Gastrocnemius medialis (tissue), 4 donors: ENCODE measurements around the gene UNC5B. TPM values are rescaled to one million over a fixed set of nuclear protein-coding genes. Genes with fewer than 3 reads are reported as not detected.
"Not testable (repeated sequence)": the region's sequence is repeated elsewhere in the genome, so short reads cannot be mapped to it uniquely, and the experiment has no call there.

Source experiments
- ATAC-seq, 2 donors: fragments of 150-250 bp; one replicate each; pipeline ENCODE4 v1.9.1; 2016
- DNase-seq, 2 donors: peaks; one replicate each; pipeline ENCODE4 v3.0.0-alpha.2; 2019
- H3K27ac ChIP-seq, 4 donors: fragments of 200-600 bp; sonication (generic); 1 replicate in 1 of 4; 2 replicates in 3 of 4; pipeline ENCODE4 v1.5.1; 2016 to 2018; ENCODE audit warnings: mild to moderate bottlenecking in 2 of 4, moderate library complexity in 1 of 4
- H3K27me3 ChIP-seq, 3 donors: fragments of 200-600 bp; sonication (generic) in 2 of 3; 1 replicate in 1 of 3; 2 replicates in 2 of 3; pipeline versions ENCODE4 v1.5.1 to v1.6.0; 2016 to 2019; ENCODE audit warnings: mild to moderate bottlenecking in 1 of 3, moderate library complexity in 1 of 3
- H3K36me3 ChIP-seq, 2 donors: fragments of 200-600 bp; sonication (generic) in 1 of 2; one replicate each; pipeline ENCODE4 v1.5.1; 2017 to 2018
- H3K4me1 ChIP-seq, 2 donors: fragments of 200-600 bp; sonication (generic) in 1 of 2; one replicate each; pipeline ENCODE4 v1.5.1; 2016 to 2017; ENCODE audit warnings: mild to moderate bottlenecking in 2 of 2
- H3K4me3 ChIP-seq, 4 donors: fragments of 200-600 bp; sonication (generic) in 3 of 4; 1 replicate in 1 of 4; 2 replicates in 3 of 4; pipeline ENCODE4 v1.5.1; 2016 to 2019; ENCODE audit warnings: mild to moderate bottlenecking in 2 of 4
- H3K9me3 ChIP-seq, 3 donors: fragments of 200-600 bp; sonication (generic) in 2 of 3; 1 replicate in 1 of 3; 2 replicates in 2 of 3; pipeline ENCODE4 v1.5.1; 2016 to 2019
- POLR2A ChIP-seq, 2 donors: fragments of 450-650 bp; IDR thresholded peaks; one replicate each; pipeline ENCODE4 v1.6.1; 2017; ENCODE audit warnings: antibody characterized with exemption in 2 of 2, mild to moderate bottlenecking in 2 of 2, moderate library complexity in 2 of 2
- in situ Hi-C, 4 donors: fragments of 200-750 bp; cut with MboI; loops; one replicate each; pipeline versions ENCODE4 v1.15.0 to v1.8.0; 2017; ENCODE audit warnings: low sequenced_read_pairs in 4 of 4
- intact Hi-C: fragments of 100-400 bp; cut with DNase I; formaldehyde crosslinking; loops from one replicate; pipeline ENCODE4 v1.15.1; 2023; ENCODE audit warnings: low total_unique reads
- total RNA-seq, 4 donors: library from RNA; depleted of rRNA; stranded (reverse); fragments of >200 nt; gene quantifications; one replicate each; pipeline versions ENCODE4 v1.1.0 to v1.2.3, GENCODE V29; 2016
- TF ChIP-seq, protein P1 (sequence below), 5 experiments: fragments of 450-650 bp in 3 of 5; fragments of 200-600 bp in 2 of 5; sonication (generic) in 2 of 5; IDR thresholded peaks in 4 of 5; conservative IDR thresholded peaks in 1 of 5; 1 replicate in 4 of 5; 2 replicates in 1 of 5; pipeline ENCODE4 v1.5.1; 2016 to 2019; ENCODE audit warnings: antibody characterized with exemption in 5 of 5, mild to moderate bottlenecking in 3 of 5, moderate library complexity in 3 of 5

Gene UNC5B
- total RNA-seq, 4 donors from 2014 or later: 0.65 to 1.2 (median 0.90) TPM

DNA sequence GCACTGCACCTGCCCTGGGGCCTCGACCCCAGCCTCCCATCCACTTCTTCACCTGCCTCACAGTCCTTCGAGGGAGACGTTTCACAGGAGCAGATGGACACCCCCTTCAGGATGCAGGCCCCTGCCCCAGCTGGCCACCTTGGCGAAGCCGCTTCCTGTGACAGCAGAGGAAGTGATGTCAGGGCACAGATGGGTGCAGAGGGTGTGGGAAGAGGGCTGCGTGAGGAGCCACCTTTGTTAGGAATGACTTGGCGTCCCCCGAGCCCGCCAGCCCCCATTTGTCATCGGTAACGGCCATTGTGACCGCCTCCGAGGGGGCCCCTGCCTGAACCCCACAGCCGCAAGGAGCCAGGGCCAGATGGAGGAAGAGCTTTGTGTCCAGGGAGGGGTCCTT, 59.3 kb downstream of the UNC5B start:
- in situ Hi-C loops: loop anchor here in 1 of 4 donors (5.0 kb wide), 1 partner anchor 54 kb away; no protein-coding TSS in a partner anchor
- Histone ChIP-seq H3K36me3 (no peaks in the 10 kb centered on the region), H3K4me1 (peaks cover 15 to 33% of the 10 kb centered on the region in 2 donors), H3K27ac (no peak overlapping the region), H3K4me3 (no peak overlapping the region), H3K27me3 (no peaks in the 10 kb centered on the region), H3K9me3 (no peaks in the 10 kb centered on the region)
- no peak for TF ChIP-seq POLR2A (IDR thresholded peaks at IDR 0.05)
- TF ChIP-seq, protein P1, sequence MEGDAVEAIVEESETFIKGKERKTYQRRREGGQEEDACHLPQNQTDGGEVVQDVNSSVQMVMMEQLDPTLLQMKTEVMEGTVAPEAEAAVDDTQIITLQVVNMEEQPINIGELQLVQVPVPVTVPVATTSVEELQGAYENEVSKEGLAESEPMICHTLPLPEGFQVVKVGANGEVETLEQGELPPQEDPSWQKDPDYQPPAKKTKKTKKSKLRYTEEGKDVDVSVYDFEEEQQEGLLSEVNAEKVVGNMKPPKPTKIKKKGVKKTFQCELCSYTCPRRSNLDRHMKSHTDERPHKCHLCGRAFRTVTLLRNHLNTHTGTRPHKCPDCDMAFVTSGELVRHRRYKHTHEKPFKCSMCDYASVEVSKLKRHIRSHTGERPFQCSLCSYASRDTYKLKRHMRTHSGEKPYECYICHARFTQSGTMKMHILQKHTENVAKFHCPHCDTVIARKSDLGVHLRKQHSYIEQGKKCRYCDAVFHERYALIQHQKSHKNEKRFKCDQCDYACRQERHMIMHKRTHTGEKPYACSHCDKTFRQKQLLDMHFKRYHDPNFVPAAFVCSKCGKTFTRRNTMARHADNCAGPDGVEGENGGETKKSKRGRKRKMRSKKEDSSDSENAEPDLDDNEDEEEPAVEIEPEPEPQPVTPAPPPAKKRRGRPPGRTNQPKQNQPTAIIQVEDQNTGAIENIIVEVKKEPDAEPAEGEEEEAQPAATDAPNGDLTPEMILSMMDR (IDR thresholded peaks at IDR 0.05 in 4 of 5, conservative IDR thresholded peaks at IDR 0.05 in 1 of 5): no peak
- ATAC-seq: no peak
- intact Hi-C loops: no loop called here
- no peak for DNase-seq

DNA sequence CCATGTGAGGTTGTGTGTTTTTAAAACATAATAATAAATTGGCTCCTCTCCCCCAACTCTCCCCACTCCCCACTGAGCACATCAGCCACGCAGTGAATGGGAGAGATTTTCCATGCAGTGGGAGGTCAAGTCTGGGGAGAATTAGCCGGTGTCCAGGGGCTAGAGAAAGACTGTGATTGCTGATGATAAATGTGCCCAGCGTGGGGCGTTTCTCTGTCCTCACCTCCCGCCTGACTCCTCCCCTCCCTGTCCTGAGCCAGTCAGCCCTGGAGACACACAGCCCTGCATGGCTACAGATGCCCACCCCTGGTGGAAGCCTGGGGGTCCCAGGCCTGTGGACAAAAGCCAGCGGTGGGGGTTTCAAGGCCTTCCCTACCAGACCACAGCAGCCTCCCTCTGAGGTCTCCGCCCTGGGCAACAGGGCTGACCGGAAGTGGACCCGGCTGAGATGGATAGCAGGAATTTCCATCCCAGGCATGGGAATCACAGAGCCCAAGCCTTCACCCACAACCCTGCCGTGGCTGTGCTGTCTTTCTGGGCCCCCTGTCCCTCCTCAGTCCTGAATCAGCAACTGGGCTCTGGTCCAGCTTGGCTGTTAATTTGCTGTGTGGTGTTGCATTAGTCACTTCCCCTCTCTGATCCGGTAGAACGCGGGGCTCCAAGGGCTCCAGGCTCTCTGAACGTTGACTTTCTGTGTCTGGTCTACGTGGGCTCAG, 59.8 kb downstream of the UNC5B start:
- no peak for ATAC-seq
- peaks cover 15 to 28% of the 10 kb centered on the region in 2 donors for H3K4me1 ChIP-seq

DNA sequence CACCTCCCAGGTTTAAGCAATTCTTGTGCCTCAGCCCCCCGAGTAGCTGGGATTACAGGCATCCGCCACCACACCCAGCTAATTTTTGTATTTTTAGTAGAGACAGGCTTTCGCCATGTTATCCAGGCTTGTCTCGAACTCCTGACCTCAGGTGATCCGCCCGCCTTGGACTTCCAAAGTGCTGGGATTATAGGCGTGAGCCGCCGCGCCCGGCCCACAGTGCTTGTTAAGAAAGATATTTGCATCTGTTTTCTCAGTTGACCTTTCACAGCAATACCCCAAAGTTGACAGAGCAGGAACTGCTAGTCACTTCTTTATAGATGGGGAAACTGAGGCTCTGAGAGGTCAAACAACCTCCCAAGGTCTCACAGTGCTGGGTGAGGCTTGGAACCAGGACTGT, 60.6 kb downstream of the UNC5B start:
- H3K4me3 ChIP-seq, H3K9me3 ChIP-seq, ATAC-seq, intact Hi-C loops, H3K36me3 ChIP-seq, H3K27ac ChIP-seq, H3K27me3 ChIP-seq, DNase-seq: not testable (repeated sequence)
- in situ Hi-C loops: loop anchor here in 1 of 4 donors (5.0 kb wide), 1 partner anchor 56 kb away; no protein-coding TSS in a partner anchor
- peaks cover 15 to 22% of the 10 kb centered on the region in 2 donors for H3K4me1 ChIP-seq

More for the DNA sequence above, 59.8 kb downstream of the UNC5B start:
- no peak overlapping the region for H3K27ac ChIP-seq
- in situ Hi-C loops (loop anchor here in 1 of 4 donors (5.0 kb wide), 1 partner anchor 55 kb away; no protein-coding TSS in a partner anchor), intact Hi-C loops (no loop called here)
- no peak overlapping the region for H3K4me3 ChIP-seq
- TF ChIP-seq, protein P1 (IDR thresholded peaks at IDR 0.05 in 4 of 5, conservative IDR thresholded peaks at IDR 0.05 in 1 of 5): no peak
- TF ChIP-seq POLR2A (IDR thresholded peaks at IDR 0.05): no peak
- no peaks in the 10 kb centered on the region for H3K27me3 ChIP-seq
- no peaks in the 10 kb centered on the region for H3K9me3 ChIP-seq
- no peaks in the 10 kb centered on the region for H3K36me3 ChIP-seq
- DNase-seq: no peak

DNA sequence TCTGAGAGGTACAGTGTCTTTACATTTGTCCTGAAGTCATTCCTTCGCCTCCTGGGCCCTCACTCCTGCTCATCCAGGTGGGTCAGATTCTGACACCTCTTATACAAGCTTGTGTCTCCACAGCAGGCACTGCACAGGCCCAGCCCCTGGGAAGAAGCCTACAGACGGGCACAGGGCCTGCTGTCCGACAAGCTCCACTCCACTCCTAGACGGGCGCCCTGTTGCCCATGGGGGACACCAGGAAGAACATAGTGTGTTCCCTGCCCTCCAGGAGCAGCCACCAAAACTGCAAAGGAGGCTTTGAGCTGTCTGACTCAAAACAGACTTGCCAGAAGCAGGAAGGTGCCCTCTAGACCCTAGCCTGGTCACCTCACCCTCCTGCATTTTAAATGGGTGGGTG, 61.1 kb downstream of the UNC5B start:
- no peak for DNase-seq
- TF ChIP-seq, protein P1 (IDR thresholded peaks at IDR 0.05 in 4 of 5, conservative IDR thresholded peaks at IDR 0.05 in 1 of 5): no peak
- TF ChIP-seq POLR2A (IDR thresholded peaks at IDR 0.05): no peak
- no peak for ATAC-seq
- intact Hi-C loops (no loop called here), in situ Hi-C loops (loop anchor here in 1 of 4 donors (5.0 kb wide), 1 partner anchor 56 kb away; no protein-coding TSS in a partner anchor)
- Histone ChIP-seq H3K36me3 (no peaks in the 10 kb centered on the region), H3K9me3 (no peaks in the 10 kb centered on the region), H3K4me3 (no peak overlapping the region), H3K27me3 (no peaks in the 10 kb centered on the region), H3K4me1 (peaks cover 12 to 17% of the 10 kb centered on the region in 2 donors), H3K27ac (no peak overlapping the region)

DNA sequence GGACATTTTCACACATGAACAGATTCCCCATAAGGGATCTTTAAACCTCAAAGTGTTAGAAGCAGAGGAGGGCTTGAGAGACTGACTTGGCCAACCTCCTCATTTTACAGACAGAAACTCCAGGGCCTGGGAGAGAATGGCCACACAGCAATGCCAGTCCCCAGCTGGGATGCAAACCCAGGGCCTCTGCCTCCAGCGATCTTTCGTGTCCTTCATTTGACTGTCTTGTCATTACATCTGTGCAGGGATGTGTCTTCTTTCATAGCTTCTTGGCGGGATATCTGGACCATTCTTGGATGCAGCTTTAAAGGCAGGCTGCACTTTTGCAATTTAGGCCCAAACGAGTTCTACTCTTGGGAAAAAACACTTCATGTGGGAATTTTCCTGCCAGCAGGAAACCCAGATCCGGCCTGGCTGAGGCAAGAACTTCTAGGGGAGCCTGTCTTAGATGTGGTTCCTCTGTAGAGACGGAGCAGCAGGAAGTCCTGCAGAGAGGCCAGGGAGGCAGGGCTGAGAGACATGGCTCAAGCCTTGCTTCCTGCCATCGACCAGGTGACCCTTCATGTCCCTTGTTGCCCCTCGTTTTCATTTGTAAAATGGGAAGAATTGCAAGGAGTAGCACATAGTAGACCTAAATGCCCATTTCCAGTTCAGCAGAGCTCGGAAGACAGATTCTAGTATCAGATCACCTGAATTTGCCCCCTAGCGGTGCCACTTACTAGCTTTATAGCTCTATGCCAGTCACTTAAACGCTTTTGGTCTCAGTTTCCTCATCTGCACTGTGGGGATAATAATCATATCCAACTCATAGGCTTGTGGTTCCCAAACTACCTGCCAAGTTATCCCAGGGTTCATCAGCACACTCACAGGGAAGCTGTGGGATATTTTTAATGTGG, 62.8 kb downstream of the UNC5B start:
- H3K27me3 ChIP-seq: no peaks in the 10 kb centered on the region
- H3K36me3 ChIP-seq: no peaks in the 10 kb centered on the region
- peaks cover 0 to 3% of the 10 kb centered on the region in 2 donors for H3K4me1 ChIP-seq
- ATAC-seq (no peak), DNase-seq (no peak)
- H3K9me3 ChIP-seq: no peaks in the 10 kb centered on the region
- TF ChIP-seq POLR2A (IDR thresholded peaks at IDR 0.05): no peak
- TF ChIP-seq, protein P1 (IDR thresholded peaks at IDR 0.05 in 4 of 5, conservative IDR thresholded peaks at IDR 0.05 in 1 of 5): no peak
- H3K27ac ChIP-seq: no peak overlapping the region
- in situ Hi-C loops (loop anchor here in 1 of 4 donors (5.0 kb wide), 1 partner anchor 58 kb away; no protein-coding TSS in a partner anchor), intact Hi-C loops (no loop called here)
- no peak overlapping the region for H3K4me3 ChIP-seq
